HEK293 (cell line): Measurements from ENCODE around the gene MAP3K4.

ENCODE experiments used
- CTCF ChIP-seq: fragments of 450-650 bp; formaldehyde crosslinking; IDR thresholded peaks from 2 replicates; pipeline ENCODE4 v1.5.1; 2016; ENCODE audit warnings: missing biosample characterization, missing genetic modification characterization
- ELK4 ChIP-seq: IDR thresholded peaks from 2 replicates; pipeline ENCODE4 v1.6.1; 2011; ENCODE audit warnings: mild to moderate bottlenecking, low read depth, low read length, borderline replicate concordance
- SP2 ChIP-seq: fragments of 450-650 bp; formaldehyde crosslinking; IDR thresholded peaks from 2 replicates; pipeline ENCODE4 v1.5.1; 2016; ENCODE audit warnings: missing biosample characterization, missing genetic modification characterization
- WT1 ChIP-seq: fragments of 450-650 bp; formaldehyde crosslinking; IDR thresholded peaks from 2 replicates; pipeline ENCODE4 v1.5.1; 2016; ENCODE audit warnings: missing biosample characterization, missing genetic modification characterization
- ZNF10 ChIP-seq: fragments of 450-650 bp; formaldehyde crosslinking; IDR thresholded peaks from 2 replicates; pipeline ENCODE4 v1.5.1; 2017; ENCODE audit warnings: missing biosample characterization, missing genetic modification characterization
- ZNF121 ChIP-seq: fragments of 450-650 bp; formaldehyde crosslinking; IDR thresholded peaks from 2 replicates; pipeline ENCODE4 v1.5.1; 2016; ENCODE audit warnings: missing biosample characterization, missing genetic modification characterization
- ZNF184 ChIP-seq: fragments of 450-650 bp; IDR thresholded peaks from 2 replicates; pipeline ENCODE4 v1.5.1; 2018; ENCODE audit warnings: missing biosample characterization, mild to moderate bottlenecking, missing genetic modification characterization
- ZNF274 ChIP-seq, 2 experiments: fragments of 200-500 bp in 1 of 2; fragments of 450-650 bp in 1 of 2; sonication (Bioruptor generic) in 1 of 2; formaldehyde crosslinking in 1 of 2; IDR thresholded peaks; 2 replicates each; pipeline versions ENCODE4 v1.5.1 to v1.6.1; 2014 to 2016; ENCODE audit warnings: borderline replicate concordance in 1 of 2, inconsistent platforms in 1 of 2, low read length in 1 of 2, missing biosample characterization in 1 of 2, missing genetic modification characterization in 1 of 2
- ZNF514 ChIP-seq: fragments of 450-650 bp; formaldehyde crosslinking; IDR thresholded peaks from 2 replicates; pipeline ENCODE4 v1.5.1; 2016; ENCODE audit warnings: missing biosample characterization, missing genetic modification characterization
- ZNF561 ChIP-seq: fragments of 450-650 bp; IDR thresholded peaks from 2 replicates; pipeline ENCODE4 v1.5.1; 2018; ENCODE audit warnings: missing biosample characterization, missing genetic modification characterization, borderline replicate concordance
- ZNF639 ChIP-seq: fragments of 450-650 bp; formaldehyde crosslinking; IDR thresholded peaks from 2 replicates; pipeline ENCODE4 v1.5.1; 2016; ENCODE audit warnings: missing biosample characterization, missing genetic modification characterization
- ZNF830 ChIP-seq: fragments of 450-650 bp; IDR thresholded peaks from 2 replicates; pipeline ENCODE4 v1.5.0; 2018; ENCODE audit warnings: missing biosample characterization, missing genetic modification characterization, low read depth, mild to moderate bottlenecking, moderate library complexity

GRCh38 chr6:161037873-161038228 is 46.3 kb downstream of the MAP3K4 start:
- no peak for TF ChIP-seq CTCF
- no peak for TF ChIP-seq ZNF830 (tag by site-specific recombination)
- no peak for TF ChIP-seq ZNF514
- no peak for TF ChIP-seq SP2 (tag by site-specific recombination)
- no peak for TF ChIP-seq ELK4
- TF ChIP-seq ZNF639 (tag by site-specific recombination): no peak
- no peak for TF ChIP-seq ZNF274 (IDR thresholded peaks at IDR 0.05; ENCODE audit: low read length)
- no peak for TF ChIP-seq ZNF274 (tag by site-specific recombination; IDR thresholded peaks at IDR 0.05; ENCODE audit: borderline replicate concordance)
- TF ChIP-seq WT1 (tag by site-specific recombination): no peak
- no peak for TF ChIP-seq ZNF10 (tag by site-specific recombination)
- no peak for TF ChIP-seq ZNF184 (tag by site-specific recombination)
- no peak for TF ChIP-seq ZNF121
- no peak for TF ChIP-seq ZNF561
